IMR-90 (cell line): ENCODE results near the gene SYTL4. TPM values are rescaled to one million over a fixed set of nuclear protein-coding genes. Genes with fewer than 3 reads are reported as not detected.

Experiments
- ATAC-seq: fragments of 200-7000 bp; cut with Tn5 transposase; 2 replicates; pipeline ENCODE4 v1.9.1; 2020; ENCODE audit warnings: low read depth, mild to moderate bottlenecking, moderate library complexity
- BruUV-seq: library from RNA; stranded (reverse); fragments of 400-500 nt; replicated peaks from 2 replicates; lab custom pipeline; 2021; lab: Mats Ljungman, UMichigan
- CTCF ChIA-PET: fragments of 300-600 bp; formaldehyde crosslinking; extraction: SDS; loops from one replicate; lab custom pipeline; 2021; ENCODE audit warnings: antibody characterized with exemption; lab: Yijun Ruan, JAX
- POLR2A ChIA-PET: fragments of 300-600 bp; sonication (Branson Sonifier 250); formaldehyde crosslinking; loops from one replicate; lab custom pipeline; 2022; ENCODE audit warnings: antibody characterized with exemption; ENCODE audit not compliant: unreplicated experiment; lab: Charles Lee
- DNase-seq: peaks from one replicate; pipeline ENCODE4 v3.0.0; 2013
- H2AFZ ChIP-seq: replicated peaks from 2 replicates; pipeline ENCODE3; 2013; ENCODE audit warnings: low read length, mild to moderate bottlenecking; ENCODE audit not compliant: poor library complexity
- H2AK5ac ChIP-seq: 2 replicates; pipeline ENCODE4 v1.6.1; 2013; ENCODE audit warnings: low read depth, low read length, inconsistent platforms
- H2AK9ac ChIP-seq: replicated peaks from 2 replicates; pipeline ENCODE3; 2013; ENCODE audit warnings: mild to moderate bottlenecking, low read depth, low read length, moderate library complexity; ENCODE audit not compliant: poor library complexity
- H2BK120ac ChIP-seq: 2 replicates; pipeline ENCODE4 v1.6.1; 2013; ENCODE audit warnings: low read depth, low read length, inconsistent platforms
- H2BK15ac ChIP-seq: 3 replicates; pipeline ENCODE4 v1.6.1; 2013; ENCODE audit warnings: low read depth, low read length, inconsistent platforms
- H2BK20ac ChIP-seq: 2 replicates; pipeline ENCODE4 v1.6.1; 2013; ENCODE audit warnings: low read depth, mild to moderate bottlenecking, inconsistent platforms, low read length, moderate library complexity
- H2BK5ac ChIP-seq: 2 replicates; pipeline ENCODE4 v1.6.1; 2013; ENCODE audit warnings: mild to moderate bottlenecking, low read depth, low read length, inconsistent platforms; ENCODE audit not compliant: poor library complexity, severe bottlenecking
- H3K14ac ChIP-seq: replicated peaks from 2 replicates; pipeline ENCODE4 v1.6.1; 2013; ENCODE audit warnings: low read depth, low read length, inconsistent platforms
- H3K18ac ChIP-seq: 2 replicates; pipeline ENCODE4 v1.6.1; 2013; ENCODE audit warnings: low read depth, low read length, control low read depth
- H3K23ac ChIP-seq: 2 replicates; pipeline ENCODE4 v1.6.1; 2013; ENCODE audit warnings: low read depth, low read length, inconsistent platforms
- H3K27ac ChIP-seq: 2 replicates; pipeline ENCODE4 v1.5.1; 2013; ENCODE audit warnings: mild to moderate bottlenecking, control low read depth, low read length; ENCODE audit not compliant: insufficient read depth
- H3K27me3 ChIP-seq: 2 replicates; pipeline ENCODE4 v1.6.1; 2013; ENCODE audit warnings: low read length; ENCODE audit not compliant: control insufficient read depth, insufficient read depth
- H3K36me3 ChIP-seq: 2 replicates; pipeline ENCODE4 v1.6.1; 2013; ENCODE audit warnings: low read length, mixed read lengths; ENCODE audit not compliant: control insufficient read depth, insufficient read depth
- H3K4ac ChIP-seq: 2 replicates; pipeline ENCODE4 v1.6.1; 2013; ENCODE audit warnings: low read depth, low read length, inconsistent platforms
- H3K4me1 ChIP-seq: 2 replicates; pipeline ENCODE4 v1.6.1; 2013; ENCODE audit warnings: low read length, mixed read lengths; ENCODE audit not compliant: control insufficient read depth, insufficient read depth
- H3K4me2 ChIP-seq: 2 replicates; pipeline ENCODE4 v1.6.1; 2013; ENCODE audit warnings: low read depth, mild to moderate bottlenecking, control low read depth, low read length, moderate library complexity
- H3K4me3 ChIP-seq: 2 replicates; pipeline ENCODE4 v1.5.1; 2013; ENCODE audit warnings: low read depth, mild to moderate bottlenecking, control low read depth, low read length, moderate library complexity; ENCODE audit not compliant: insufficient read depth
- H3K56ac ChIP-seq: 2 replicates; pipeline ENCODE4 v1.6.1; 2013; ENCODE audit warnings: low read length, inconsistent platforms; ENCODE audit not compliant: insufficient read depth; ENCODE audit errors: extremely low read depth
- H3K79me1 ChIP-seq, 2 experiments: 2 replicates each; pipeline ENCODE4 v1.6.1; 2013; ENCODE audit warnings: low read length in 2 of 2, inconsistent platforms in 1 of 2, low read depth in 1 of 2
- H3K9ac ChIP-seq: 2 replicates; pipeline ENCODE4 v1.6.1; 2013; ENCODE audit warnings: low read depth, low read length, control low read depth
- H3K9me1 ChIP-seq: 2 replicates; pipeline ENCODE4 v1.6.1; 2013; ENCODE audit warnings: low read length, inconsistent platforms; ENCODE audit not compliant: insufficient read depth
- H3K9me3 ChIP-seq: 2 replicates; pipeline ENCODE4 v1.6.1; 2013; ENCODE audit warnings: low read length; ENCODE audit not compliant: control insufficient read depth, insufficient read depth
- H4K20me1 ChIP-seq: 2 replicates; pipeline ENCODE4 v1.6.1; 2013; ENCODE audit warnings: low read length, inconsistent platforms; ENCODE audit not compliant: insufficient read depth
- H4K5ac ChIP-seq: 2 replicates; pipeline ENCODE4 v1.6.1; 2013; ENCODE audit warnings: mild to moderate bottlenecking, low read depth, low read length, control low read depth
- H4K8ac ChIP-seq, 2 experiments: 2 replicates each; pipeline ENCODE4 v1.6.1; 2013; ENCODE audit warnings: low read depth in 2 of 2, low read length in 2 of 2, control low read depth in 1 of 2, inconsistent platforms in 1 of 2
- H4K91ac ChIP-seq: 2 replicates; pipeline ENCODE4 v1.6.1; 2013; ENCODE audit warnings: low read depth, low read length, inconsistent platforms; ENCODE audit not compliant: insufficient read depth
- BHLHE40 ChIP-seq: fragments of 150-350 bp; IDR thresholded peaks from 2 replicates; pipeline ENCODE4 v1.6.1; 2016; ENCODE audit warnings: mild to moderate bottlenecking, low read depth, low read length
- MAZ ChIP-seq: IDR thresholded peaks from 2 replicates; pipeline ENCODE4 v1.6.1; 2012; ENCODE audit warnings: low read depth, mild to moderate bottlenecking, low read length, improper control_type of control experiment, moderate library complexity, borderline replicate concordance
- SMC3 ChIP-seq: fragments of 150-350 bp; IDR thresholded peaks from 2 replicates; pipeline ENCODE4 v1.6.1; 2016; ENCODE audit warnings: low read depth, mild to moderate bottlenecking, antibody characterized with exemption, low read length, moderate library complexity
- WGBS, 2 experiments: methylation state at CpG; one replicate each; pipeline versions ENCODE4 v1.1.5 to v1.1.7; 2013; ENCODE audit warnings: missing lambda C conversion rate in 2 of 2; ENCODE audit not compliant: insufficient read length in 1 of 2; ENCODE audit errors: extremely low coverage in 2 of 2; 5-methylcytosine and 5-hydroxymethylcytosine counted together
- dilution Hi-C: fragments of 300-500 bp; cut with HindIII; formaldehyde crosslinking; loops from one replicate; pipeline ENCODE4 v1.14.3; 2018; ENCODE audit warnings: low sequenced_read_pairs; ENCODE audit not compliant: unreplicated experiment
- in situ Hi-C: fragments of 300-500 bp; cut with MboI; formaldehyde crosslinking; loops from 3 replicates; pipeline ENCODE4 v1.14.3; 2019; ENCODE audit warnings: low sequenced_read_pairs, inconsistent platforms, mixed read lengths
- intact Hi-C: fragments of 100-400 bp; cut with micrococcal nuclease; formaldehyde crosslinking; loops from 2 replicates; pipeline ENCODE4 v1.10.0; 2022
- polyA plus RNA-seq, 3 experiments: library from polyadenylated mRNA; depleted of rRNA; stranded (reverse); fragments of >200 nt; gene quantifications; 2 replicates each; pipeline ENCODE4 v1.2.3, GENCODE V29; 2012; ENCODE audit warnings: low replicate concordance in 1 of 3
- total RNA-seq: library from RNA; depleted of rRNA; stranded (reverse); fragments of >200 nt; gene quantifications from 2 replicates; pipeline ENCODE4 v1.2.3, GENCODE V29; 2012

The SYTL4 gene
- total and polyA plus RNA-seq, 2 of the 4 experiments (the other 2 are of a cell fraction), result 2.3 to 2.4 TPM

GRCh38 chrX:100696699-100697351 lies 35.1 kb downstream of the SYTL4 start:
- in situ Hi-C loops (no loop called here), intact Hi-C loops (no loop called here), dilution Hi-C loops (no loop called here)
- Histone ChIP-seq H2AFZ (no peak overlapping the region), H2BK120ac (no peak overlapping the region), H3K4me1 (no peaks in the 10 kb centered on the region), H3K9ac (no peak overlapping the region), H2BK20ac (no peak overlapping the region), H3K4ac (no peak overlapping the region), H2AK5ac (no peak overlapping the region), H3K18ac (no peak overlapping the region), H4K91ac (no peak overlapping the region), H3K4me3 (no peak overlapping the region), H3K4me2 (no peak overlapping the region), H2AK9ac (no peak overlapping the region), H3K9me1 (no peaks in the 10 kb centered on the region), H3K27me3 (peaks cover 2% of the 10 kb centered on the region), H2BK5ac (no peak overlapping the region), H4K5ac (no peak overlapping the region), H4K8ac (no peak overlapping the region), H3K27ac (no peak overlapping the region), H3K14ac (no peak overlapping the region), H3K9me3 (no peaks in the 10 kb centered on the region), H3K79me1 (no peaks in the 10 kb centered on the region), H2BK15ac (no peak overlapping the region), H3K36me3 (no peaks in the 10 kb centered on the region), H4K20me1 (no peaks in the 10 kb centered on the region), H3K23ac (no peak overlapping the region), H3K56ac (no peak overlapping the region)
- ChIA-PET CTCF (no interaction called here), POLR2A (no interaction called here)
- no peak for TF ChIP-seq SMC3
- no peak for TF ChIP-seq MAZ
- TF ChIP-seq BHLHE40, result no peak
- no TSS peak for BruUV-seq
- WGBS, 2 experiments, result no CpG with 5 or more reads among the region's 3 CpGs
- no peak for DNase-seq
- no peak for ATAC-seq
